ENCODE data around the gene ATG16L2.
A peak's percentile ranks its signal among the peaks of the same experiment; 100 is the strongest.

Gene ATG16L2

DNA sequence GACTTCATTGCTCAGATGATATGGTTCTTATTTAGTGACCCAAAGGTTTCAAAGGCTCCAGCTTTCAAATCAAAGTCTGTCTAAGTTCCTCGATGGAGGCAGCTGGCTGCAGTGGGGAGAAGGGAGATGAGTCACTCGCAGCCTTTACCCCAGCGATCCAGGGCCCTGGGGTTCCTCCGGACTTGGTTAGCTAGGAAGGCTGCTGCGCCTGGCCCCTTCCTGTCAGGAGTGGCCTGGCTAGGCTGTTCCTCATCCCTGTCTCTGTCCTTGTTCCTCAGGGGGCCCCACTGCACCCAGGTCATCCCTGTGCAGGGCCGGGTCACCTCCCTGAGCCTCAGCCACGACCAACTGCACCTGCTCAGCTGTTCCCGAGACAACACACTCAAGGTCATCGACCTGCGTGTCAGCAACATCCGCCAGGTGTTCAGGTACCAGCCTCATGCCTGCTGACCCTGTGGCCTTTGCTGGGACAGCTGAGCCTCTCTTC lies 13.9 kb downstream of the ATG16L2 start:
- H3K4me3 ChIP-seq (ENCODE audit: low read depth, low read length) = no peak overlapping the region
- DNase-seq (ENCODE audit: low read depth) = peak; percentile 61

DNA sequence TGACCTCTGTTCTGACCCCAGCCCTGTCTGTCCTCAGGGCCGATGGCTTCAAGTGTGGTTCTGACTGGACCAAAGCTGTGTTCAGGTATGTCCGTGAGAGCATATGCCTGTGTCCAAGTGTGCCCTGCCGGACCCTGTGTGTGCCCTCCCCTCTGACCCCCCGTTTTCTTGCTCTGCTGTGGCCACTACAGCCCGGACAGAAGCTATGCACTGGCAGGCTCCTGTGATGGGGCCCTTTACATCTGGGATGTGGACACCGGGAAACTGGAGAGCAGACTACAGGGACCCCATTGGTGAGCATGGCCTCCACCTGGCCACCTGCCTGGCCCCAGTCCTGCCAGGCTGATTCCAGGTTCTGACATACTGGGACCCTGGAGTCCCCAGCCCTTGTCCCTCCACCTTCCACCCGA lies 14.5 kb downstream of the ATG16L2 start:
- no peak overlapping the region for H3K4me3 ChIP-seq (ENCODE audit: low read depth, low read length)
- TF ChIP-seq, protein P1, sequence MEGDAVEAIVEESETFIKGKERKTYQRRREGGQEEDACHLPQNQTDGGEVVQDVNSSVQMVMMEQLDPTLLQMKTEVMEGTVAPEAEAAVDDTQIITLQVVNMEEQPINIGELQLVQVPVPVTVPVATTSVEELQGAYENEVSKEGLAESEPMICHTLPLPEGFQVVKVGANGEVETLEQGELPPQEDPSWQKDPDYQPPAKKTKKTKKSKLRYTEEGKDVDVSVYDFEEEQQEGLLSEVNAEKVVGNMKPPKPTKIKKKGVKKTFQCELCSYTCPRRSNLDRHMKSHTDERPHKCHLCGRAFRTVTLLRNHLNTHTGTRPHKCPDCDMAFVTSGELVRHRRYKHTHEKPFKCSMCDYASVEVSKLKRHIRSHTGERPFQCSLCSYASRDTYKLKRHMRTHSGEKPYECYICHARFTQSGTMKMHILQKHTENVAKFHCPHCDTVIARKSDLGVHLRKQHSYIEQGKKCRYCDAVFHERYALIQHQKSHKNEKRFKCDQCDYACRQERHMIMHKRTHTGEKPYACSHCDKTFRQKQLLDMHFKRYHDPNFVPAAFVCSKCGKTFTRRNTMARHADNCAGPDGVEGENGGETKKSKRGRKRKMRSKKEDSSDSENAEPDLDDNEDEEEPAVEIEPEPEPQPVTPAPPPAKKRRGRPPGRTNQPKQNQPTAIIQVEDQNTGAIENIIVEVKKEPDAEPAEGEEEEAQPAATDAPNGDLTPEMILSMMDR (conservative IDR thresholded peaks at IDR 0.05; ENCODE audit: low read depth, low read length) = no peak
- DNase-seq (ENCODE audit: low read depth) = no peak

More for the DNA sequence above, 13.9 kb downstream of the ATG16L2 start:
- TF ChIP-seq, protein P1 (conservative IDR thresholded peaks at IDR 0.05; ENCODE audit: low read depth, low read length) = no peak

DNA sequence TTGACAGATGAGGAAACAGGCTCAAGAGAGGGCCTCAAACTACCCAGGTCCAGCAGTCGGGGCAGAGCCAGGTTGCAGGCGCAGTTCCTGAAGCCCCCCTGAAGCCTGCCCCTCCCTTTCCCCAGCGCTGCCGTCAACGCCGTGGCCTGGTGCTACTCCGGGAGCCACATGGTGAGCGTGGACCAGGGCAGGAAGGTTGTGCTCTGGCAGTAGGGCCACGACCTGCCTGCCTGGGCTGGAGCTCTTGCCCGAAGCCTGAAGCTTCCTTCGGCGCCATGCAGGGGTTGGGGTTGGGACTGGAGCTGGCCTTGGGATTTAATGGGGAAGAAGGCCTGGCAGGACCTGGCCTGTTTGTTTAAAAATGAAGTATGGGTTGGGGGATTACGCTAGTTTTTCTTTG lies 15.0 kb downstream of the ATG16L2 start:
- TF ChIP-seq, protein P1 (conservative IDR thresholded peaks at IDR 0.05; ENCODE audit: low read depth, low read length) = no peak
- no peak for DNase-seq (ENCODE audit: low read depth)
- H3K4me3 ChIP-seq (ENCODE audit: low read depth, low read length) = no peak overlapping the region

DNA sequence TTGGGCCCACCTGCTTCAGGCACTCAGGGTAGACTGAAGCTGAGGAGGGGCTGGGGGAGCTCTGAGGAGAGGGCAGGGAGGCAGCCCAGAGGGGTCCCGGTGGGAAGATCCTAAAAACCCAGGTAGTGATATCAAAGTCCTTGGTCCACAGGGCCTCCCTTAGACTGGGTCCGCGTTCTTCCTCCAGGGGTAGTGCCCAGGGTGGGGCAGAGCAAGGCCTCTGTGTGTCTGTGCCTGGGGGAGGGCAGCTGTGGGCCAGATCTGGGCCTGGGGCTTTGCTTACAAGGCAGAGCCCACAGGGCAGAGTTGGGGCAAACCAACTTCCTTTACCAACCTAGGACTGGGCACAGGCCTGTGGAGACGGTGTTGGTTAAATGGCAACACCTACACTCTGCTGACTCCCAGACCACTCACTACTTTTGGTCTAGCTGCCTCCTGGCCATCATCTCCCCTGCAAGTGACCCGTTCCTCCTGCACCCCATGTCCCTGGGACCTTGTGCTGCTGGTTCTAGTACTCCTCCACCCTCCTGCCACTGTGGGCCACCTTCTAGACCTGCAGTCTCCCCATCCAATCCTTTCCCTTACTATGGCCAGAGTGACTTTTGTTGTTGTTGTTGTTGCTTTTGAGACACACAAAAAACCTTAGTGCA lies 15.8 kb downstream of the ATG16L2 start:
- TF ChIP-seq, protein P1 (conservative IDR thresholded peaks at IDR 0.05; ENCODE audit: low read depth, low read length) = no peak
- DNase-seq (ENCODE audit: low read depth) = no peak
- H3K4me3 ChIP-seq (ENCODE audit: low read depth, low read length) = no peak overlapping the region

DNA sequence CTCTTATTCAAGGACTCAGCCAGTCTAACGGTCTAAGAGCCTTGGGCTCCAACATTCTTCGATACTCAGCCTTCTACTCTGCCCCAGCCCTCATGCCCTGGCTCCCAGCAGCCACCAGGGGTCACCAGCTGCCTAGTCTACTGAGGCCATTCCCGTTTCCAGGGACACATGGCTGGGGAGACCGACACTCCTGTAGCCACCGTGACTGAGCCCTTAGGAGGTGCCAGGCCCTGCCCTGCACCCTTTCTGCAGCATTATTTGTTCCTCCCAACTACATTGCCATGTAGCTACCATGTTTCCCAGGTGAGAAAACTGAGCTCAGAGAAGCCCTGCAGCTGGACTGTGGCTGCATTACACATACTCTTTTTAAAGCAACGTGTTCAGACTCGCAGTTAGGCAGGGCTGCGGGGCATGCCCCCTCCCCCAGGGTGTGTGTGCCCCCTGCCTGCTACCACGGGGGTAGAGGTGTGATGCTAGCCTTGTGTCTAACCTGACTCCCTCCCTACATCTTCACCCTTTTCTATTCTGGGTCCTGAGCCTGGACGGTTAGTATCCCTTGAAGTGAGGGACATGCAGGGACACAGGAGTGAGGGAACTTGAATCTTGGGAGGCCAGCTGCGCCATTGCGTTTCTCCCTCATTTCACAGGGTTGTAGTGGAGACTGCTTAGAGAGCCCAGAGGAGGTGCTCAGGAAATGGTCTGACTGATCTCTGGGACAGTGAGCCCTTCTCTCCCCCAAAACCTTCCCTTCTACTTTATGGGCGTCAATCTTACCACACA lies 17.5 kb downstream of the ATG16L2 start:
- TF ChIP-seq, protein P1 (conservative IDR thresholded peaks at IDR 0.05; ENCODE audit: low read depth, low read length) = peak; percentile 98
- H3K4me3 ChIP-seq (ENCODE audit: low read depth, low read length) = no peak overlapping the region
- peak; percentile 84 for DNase-seq (ENCODE audit: low read depth)

DNA sequence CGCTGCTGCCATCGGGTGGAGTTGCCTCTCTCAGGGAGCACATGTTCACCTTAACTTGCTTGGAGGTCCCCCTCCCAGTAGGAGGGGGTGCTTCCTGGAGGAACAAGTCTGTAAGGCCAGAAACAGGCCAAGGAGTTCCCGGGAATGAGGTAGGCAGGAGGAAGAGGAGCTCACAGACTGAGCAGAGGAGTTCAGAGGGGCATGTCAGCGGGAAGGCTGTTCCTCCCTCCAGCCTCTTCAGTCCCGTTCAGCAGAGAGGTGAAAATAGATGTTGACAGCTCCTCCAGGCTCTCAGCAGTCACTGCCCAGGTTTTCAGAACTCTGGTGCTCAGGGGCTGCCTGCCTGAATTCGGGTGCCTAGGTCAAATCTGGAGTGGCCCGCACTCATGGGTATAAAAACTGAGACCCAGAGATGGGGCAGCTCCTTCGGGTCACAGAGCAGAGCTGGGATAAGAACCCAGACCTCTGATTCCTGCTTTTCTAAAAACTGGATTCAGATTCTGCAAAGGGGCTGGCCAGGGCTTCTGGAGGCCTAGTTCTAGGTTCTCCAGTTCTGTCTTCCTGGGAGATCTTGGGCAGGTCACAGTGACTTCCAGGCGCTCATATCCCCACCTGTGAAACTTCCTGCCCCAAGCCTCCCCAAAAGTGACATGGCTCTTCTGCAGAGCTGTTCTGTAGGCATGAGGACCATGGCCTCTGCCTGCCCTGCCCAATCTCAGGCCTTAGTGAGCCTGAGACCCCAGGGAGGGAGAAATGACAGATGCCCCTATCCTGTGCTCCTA lies 18.3 kb downstream of the ATG16L2 start:
- TF ChIP-seq, protein P1 (conservative IDR thresholded peaks at IDR 0.05; ENCODE audit: low read depth, low read length) = no peak
- no peak overlapping the region for H3K4me3 ChIP-seq (ENCODE audit: low read depth, low read length)
- no peak for DNase-seq (ENCODE audit: low read depth)
